Bronchial epithelial cell (primary cell): ENCODE data around the gene NOL3. TPM values are rescaled to one million over a fixed set of nuclear protein-coding genes. Genes with fewer than 3 reads are reported as not detected.

ENCODE experiments used
- DNase-seq: peaks from one replicate; pipeline ENCODE4 v3.0.0-alpha.2; 2010; ENCODE audit warnings: low read depth
- FAIRE-seq: peaks from 2 replicates; lab custom pipeline; 2011; peaks lifted over from hg19 to GRCh38; lab: Jason Lieb, UNC
- H3K27me3 ChIP-seq: 2 replicates; pipeline ENCODE4 v1.5.1; 2011; ENCODE audit warnings: low read length; ENCODE audit not compliant: control insufficient read depth, insufficient read depth
- H3K36me3 ChIP-seq: 2 replicates; pipeline ENCODE4 v1.5.1; 2011; ENCODE audit warnings: low read length; ENCODE audit not compliant: control insufficient read depth, insufficient read depth
- H3K4me3 ChIP-seq: 2 replicates; pipeline ENCODE4 v1.5.1; 2011; ENCODE audit warnings: mild to moderate bottlenecking, low read depth, low read length, control low read depth
- total RNA-seq: library from RNA; depleted of rRNA; stranded (reverse); fragments of >200 nt; gene quantifications from 2 replicates; pipeline ENCODE4 v1.2.1, GENCODE V29; 2014
- TF ChIP-seq, protein P1 (sequence below): IDR thresholded peaks from 2 replicates; pipeline ENCODE4 v1.5.1; 2011; ENCODE audit warnings: mild to moderate bottlenecking, moderate library complexity, low read length, control low read depth, inconsistent platforms; ENCODE audit not compliant: insufficient read depth, severe bottlenecking

Gene NOL3
- total RNA-seq, 1 donor from 2014 or later, result 28.2 TPM

GRCh38 chr16:67191995-67192681 lies 21.8 kb downstream of the NOL3 start, which contains the start of gene E2F4:
Gene E2F4, plus strand, starts transcription at chr16:67192155. Its CDS starts 73 bp downstream, at chr16:67192228.
- no peak for FAIRE-seq
- TF ChIP-seq, protein P1, sequence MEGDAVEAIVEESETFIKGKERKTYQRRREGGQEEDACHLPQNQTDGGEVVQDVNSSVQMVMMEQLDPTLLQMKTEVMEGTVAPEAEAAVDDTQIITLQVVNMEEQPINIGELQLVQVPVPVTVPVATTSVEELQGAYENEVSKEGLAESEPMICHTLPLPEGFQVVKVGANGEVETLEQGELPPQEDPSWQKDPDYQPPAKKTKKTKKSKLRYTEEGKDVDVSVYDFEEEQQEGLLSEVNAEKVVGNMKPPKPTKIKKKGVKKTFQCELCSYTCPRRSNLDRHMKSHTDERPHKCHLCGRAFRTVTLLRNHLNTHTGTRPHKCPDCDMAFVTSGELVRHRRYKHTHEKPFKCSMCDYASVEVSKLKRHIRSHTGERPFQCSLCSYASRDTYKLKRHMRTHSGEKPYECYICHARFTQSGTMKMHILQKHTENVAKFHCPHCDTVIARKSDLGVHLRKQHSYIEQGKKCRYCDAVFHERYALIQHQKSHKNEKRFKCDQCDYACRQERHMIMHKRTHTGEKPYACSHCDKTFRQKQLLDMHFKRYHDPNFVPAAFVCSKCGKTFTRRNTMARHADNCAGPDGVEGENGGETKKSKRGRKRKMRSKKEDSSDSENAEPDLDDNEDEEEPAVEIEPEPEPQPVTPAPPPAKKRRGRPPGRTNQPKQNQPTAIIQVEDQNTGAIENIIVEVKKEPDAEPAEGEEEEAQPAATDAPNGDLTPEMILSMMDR, result no peak
- peak; percentile 75 for DNase-seq
- H3K27me3 ChIP-seq, result no peaks in the 10 kb centered on the region
- peak within 1 kb of the TSS; percentile 76 for H3K4me3 ChIP-seq
- H3K36me3 ChIP-seq, result peaks cover 35% of the 10 kb centered on the region

DNA sequence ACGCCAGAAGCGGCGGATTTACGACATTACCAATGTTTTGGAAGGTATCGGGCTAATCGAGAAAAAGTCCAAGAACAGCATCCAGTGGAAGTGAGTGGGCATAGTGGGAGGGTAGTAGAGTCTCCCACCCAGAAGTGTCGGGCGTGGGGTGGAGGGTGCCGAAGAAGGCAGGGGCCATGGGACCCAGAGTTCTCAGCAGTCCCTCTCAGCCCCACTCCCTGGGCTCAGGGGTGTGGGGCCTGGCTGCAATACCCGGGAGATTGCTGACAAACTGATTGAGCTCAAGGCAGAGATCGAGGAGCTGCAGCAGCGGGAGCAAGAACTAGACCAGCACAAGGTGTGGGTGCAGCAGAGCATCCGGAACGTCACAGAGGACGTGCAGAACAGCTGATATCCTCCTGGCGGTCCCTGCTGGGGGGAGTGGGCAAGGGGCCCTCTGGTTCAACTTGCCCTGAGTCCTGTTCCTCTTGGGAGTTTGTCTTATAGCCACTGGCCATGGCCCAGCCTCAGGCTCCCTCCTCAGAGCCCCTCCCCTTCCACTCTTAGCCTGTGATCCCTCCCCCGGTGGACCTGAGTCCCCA lies 22.5 kb downstream of the NOL3 start:
- no peak for FAIRE-seq
- Histone ChIP-seq H3K27me3 (no peaks in the 10 kb centered on the region), H3K36me3 (peaks cover 37% of the 10 kb centered on the region), H3K4me3 (peak overlapping the region; percentile 76)
- TF ChIP-seq, protein P1, result no peak
- DNase-seq, result no peak

DNA sequence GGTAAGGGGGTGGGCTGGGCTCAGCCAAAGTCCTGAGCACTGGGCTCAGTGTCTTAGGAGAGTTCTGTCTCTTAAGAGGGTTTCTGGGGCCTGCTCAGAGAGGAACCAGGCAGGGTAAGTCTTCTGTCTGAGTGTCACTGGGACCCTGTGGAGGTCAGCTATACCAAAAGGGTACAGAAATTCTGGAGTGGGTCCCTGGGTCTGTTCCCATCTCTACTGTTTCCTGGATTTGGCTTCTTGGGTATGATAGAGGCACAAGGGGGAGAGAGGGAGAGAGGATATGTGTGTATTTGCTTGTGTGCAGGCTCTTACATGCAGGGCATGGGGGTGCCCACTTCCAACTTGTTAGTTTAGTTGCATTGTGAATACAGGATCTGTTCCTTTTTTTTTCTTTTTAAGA lies 23.2 kb downstream of the NOL3 start:
- FAIRE-seq, result no peak
- H3K4me3 ChIP-seq, result no peak overlapping the region
- no peak for DNase-seq
- no peaks in the 10 kb centered on the region for H3K27me3 ChIP-seq
- TF ChIP-seq, protein P1, result no peak
- H3K36me3 ChIP-seq, result peaks cover 38% of the 10 kb centered on the region

GRCh38 chr16:67194260-67194659 lies 23.9 kb downstream of the NOL3 start:
- no peak for DNase-seq
- Histone ChIP-seq H3K36me3 (peaks cover 38% of the 10 kb centered on the region), H3K27me3 (no peaks in the 10 kb centered on the region), H3K4me3 (no peak overlapping the region)
- FAIRE-seq, result no peak
- TF ChIP-seq, protein P1, result no peak

- TF ChIP-seq, protein P1, result no peak
- FAIRE-seq (no peak), DNase-seq (no peak)
- no peak overlapping the region for H3K4me3 ChIP-seq
- no peaks in the 10 kb centered on the region for H3K27me3 ChIP-seq
- peaks cover 41% of the 10 kb centered on the region for H3K36me3 ChIP-seq
These were observed 25.3 kb downstream of the NOL3 start for GRCh38 chr16:67195676-67196075.

DNA sequence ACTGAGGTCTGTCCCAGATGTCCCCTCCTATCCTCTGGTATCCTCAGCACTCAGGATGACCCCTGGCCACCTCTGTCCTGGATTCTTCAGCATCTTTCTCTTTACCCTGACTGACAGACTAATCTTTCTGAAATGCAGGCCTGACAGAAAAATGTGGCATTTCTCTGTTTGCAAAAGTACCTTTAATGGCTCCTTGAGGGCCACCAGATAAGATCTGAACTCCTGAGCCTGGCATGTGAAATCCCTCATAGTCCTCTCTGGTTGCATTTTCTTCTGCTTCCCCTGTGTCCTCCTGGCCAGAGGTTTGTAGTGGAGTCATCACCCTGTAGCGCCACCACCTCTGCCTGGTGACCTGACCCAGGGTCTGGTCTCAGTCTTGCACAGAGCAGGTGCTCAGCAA lies 26.5 kb downstream of the NOL3 start:
- H3K27me3 ChIP-seq, result no peaks in the 10 kb centered on the region
- no peak overlapping the region for H3K4me3 ChIP-seq
- H3K36me3 ChIP-seq, result peaks cover 50% of the 10 kb centered on the region
- FAIRE-seq (no peak), DNase-seq (no peak)
- TF ChIP-seq, protein P1, result no peak
